Stimulated activated CD4-positive, alpha-beta T cell treated with anti-CD3 and anti-CD28 coated beads, TNF-alpha, amount 100 ng/mL, for 24 hours (primary cell): Measurements from ENCODE around the gene TRAF2.

ENCODE experiments used
- DNase-seq, 3 experiments: peaks; one replicate each; pipeline ENCODE4 v3.0.0-alpha.2; 2020; ENCODE audit warnings: low read depth in 3 of 3

Gene TRAF2

DNA sequence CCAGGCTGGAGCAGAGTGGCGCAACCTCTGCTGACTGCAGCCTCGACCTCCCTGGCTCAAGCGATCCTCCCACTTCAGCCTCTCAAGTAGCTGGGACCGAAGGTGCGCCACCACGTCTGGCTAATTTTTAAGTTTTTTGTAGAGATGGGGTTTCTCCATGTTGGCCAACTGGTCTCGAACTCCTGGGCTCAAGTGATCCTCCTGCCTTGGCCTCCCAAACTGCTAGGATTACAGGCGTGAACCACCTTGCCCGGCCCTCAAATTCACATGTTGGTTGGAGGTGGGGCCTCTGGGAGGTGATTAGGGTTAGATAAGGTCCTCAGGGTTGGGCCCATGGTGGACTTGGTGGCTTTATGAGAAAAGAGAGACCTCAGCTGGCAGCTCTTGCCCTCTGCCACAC lies 75.8 kb downstream of the TRAF2 start:
- no peak for DNase-seq

DNA sequence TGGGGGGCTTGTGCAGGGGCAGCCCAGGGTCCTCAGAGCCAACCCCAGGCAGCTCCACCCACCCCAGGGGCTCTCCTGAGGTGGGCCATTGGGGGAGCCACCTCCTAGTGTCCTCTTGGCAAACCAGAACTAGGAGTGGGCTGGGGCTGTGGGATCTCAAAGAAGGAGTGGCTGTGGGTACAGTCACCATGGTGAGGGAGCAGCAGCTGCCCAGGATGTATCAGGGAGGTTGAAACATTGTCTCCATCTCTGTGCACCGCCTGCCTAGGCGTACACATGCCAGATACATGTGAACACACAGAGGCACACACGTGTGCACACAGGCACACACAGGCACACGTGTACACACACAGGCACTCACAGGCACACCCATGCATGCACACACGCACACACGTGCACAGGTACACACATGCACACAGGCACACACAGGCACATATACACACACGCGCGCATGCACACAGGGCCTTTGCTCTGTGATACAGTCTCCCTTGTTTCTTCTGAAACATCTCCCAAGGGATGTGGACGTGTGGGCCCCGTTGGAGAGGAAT lies 76.5 kb downstream of the TRAF2 start:
- no peak for DNase-seq

DNA sequence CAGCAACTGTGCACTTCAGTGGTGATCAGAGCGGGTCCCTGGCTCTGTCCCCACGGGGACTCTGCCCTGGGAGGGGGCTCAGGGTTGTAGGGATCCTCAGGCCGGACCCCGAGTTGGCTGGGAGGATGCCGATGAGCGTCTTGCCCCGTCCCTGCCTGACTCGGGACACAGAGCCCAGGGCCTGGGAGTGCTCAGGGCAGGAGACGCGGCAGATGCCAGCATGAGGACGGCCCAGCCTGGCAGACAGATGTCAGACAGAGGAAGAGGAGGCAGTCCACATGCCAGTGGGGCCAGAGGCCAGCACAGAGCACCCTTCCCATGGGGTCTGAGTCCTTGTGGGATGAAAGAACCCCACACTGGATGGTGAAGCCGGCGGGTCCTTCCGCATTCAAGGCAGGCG lies 77.0 kb downstream of the TRAF2 start:
- DNase-seq = no peak

DNA sequence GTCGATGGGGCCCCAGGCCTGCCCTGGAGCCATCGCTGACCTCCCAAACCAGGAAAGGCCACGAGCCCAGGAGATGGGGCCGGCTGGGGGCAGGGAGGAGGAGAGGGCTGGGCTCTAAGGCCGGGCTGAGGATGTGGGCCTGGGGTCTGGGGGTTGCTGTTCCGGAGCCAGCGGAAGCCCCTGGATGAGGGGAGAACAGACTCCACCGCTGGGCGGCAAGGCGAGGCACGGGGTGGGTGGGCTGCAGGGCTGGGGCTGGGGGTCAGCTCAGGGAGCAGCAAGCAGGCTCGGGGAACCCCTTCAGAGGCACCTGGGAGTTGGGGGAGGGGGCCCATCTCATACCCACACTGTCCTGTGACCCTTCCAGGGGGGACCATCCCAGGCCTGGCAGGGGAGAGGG lies 77.4 kb downstream of the TRAF2 start:
- DNase-seq = no peak

DNA sequence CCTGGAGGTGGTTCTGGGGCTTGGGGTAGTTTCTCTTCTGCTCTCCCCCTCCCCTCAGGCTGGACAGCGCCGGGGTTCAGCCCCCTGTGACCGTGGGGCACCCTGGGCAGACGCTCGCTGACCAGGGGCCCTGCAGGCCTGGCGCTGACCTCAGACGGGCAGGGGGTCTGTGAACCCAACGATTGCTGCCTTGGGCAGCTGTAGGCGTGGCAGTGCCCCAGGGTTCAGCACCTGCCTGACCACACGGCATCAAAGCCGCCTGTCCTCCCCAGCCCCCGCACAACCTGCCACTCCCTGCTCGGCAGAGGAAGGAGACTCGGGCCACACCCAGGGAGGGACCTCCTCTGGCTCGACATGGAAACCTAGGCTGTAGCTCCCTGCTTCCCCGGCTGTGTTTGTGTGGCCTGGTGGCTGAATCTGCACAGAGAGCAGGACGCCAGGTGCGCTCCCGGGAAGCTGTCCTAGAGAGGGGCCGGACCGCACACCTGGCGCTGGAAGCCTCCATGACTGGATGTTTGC lies 77.9 kb downstream of the TRAF2 start:
- DNase-seq = no peak

DNA sequence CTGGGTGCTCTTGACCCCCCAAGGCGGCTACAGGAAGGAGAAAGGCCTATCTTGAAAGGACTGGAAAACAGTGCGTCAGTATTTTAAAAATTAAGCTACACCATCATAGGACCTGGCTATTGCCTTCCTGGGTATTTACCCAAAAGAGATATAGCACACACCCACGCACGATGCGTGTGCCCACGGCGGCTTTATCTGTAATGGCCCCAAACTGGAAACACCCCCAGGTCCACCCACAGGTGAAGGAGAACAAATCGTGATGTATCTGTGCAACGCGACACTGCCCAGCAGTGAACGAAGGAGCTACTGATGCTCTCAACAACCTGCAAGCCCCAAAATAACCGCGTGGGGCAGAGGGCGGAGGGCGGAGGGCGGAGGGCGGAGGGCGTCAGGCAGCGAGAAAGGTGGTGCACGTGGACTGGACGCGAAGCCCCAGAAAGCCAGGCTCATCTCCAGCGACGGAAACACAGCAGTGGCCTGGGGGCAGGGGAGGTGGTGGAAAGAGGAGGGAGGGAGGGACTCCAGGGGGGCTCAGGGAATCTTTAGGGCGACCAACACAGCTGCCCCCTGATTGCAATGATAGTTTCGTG lies 78.6 kb downstream of the TRAF2 start:
- no peak for DNase-seq

DNA sequence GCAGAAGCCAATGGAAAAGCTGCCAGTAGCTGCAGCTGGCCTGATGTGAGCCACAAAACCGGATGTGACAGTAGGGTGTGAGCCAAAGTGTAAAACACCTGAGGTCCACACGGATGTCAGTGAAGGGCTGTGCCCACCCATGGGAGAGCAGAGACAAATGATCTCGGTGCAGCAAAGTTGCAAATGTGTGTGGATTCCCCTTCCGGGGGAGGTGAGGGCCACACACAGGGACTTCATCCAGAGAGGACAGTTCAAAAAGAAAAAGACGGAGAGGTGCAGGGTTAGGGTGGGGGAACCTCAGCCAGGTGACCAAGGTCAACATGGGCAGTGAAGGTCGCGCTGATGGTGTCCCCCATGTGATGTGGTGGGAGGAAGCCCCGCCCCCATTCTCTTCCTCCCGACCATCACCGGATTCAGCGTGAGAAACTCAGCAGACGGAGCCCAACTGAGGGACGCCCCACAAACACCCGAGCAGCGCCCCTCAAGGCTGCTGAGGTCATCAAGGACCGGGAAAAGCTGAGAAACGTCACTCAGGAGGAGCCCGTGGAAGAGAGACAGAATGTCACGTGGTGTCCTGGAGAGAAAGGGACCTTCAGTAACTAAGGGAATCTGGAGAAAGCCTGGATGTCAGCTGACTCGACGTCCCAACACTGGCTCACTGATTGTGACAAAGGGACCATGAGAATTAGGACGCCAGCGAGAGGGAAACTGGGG lies 79.6 kb downstream of the TRAF2 start:
- no peak for DNase-seq

DNA sequence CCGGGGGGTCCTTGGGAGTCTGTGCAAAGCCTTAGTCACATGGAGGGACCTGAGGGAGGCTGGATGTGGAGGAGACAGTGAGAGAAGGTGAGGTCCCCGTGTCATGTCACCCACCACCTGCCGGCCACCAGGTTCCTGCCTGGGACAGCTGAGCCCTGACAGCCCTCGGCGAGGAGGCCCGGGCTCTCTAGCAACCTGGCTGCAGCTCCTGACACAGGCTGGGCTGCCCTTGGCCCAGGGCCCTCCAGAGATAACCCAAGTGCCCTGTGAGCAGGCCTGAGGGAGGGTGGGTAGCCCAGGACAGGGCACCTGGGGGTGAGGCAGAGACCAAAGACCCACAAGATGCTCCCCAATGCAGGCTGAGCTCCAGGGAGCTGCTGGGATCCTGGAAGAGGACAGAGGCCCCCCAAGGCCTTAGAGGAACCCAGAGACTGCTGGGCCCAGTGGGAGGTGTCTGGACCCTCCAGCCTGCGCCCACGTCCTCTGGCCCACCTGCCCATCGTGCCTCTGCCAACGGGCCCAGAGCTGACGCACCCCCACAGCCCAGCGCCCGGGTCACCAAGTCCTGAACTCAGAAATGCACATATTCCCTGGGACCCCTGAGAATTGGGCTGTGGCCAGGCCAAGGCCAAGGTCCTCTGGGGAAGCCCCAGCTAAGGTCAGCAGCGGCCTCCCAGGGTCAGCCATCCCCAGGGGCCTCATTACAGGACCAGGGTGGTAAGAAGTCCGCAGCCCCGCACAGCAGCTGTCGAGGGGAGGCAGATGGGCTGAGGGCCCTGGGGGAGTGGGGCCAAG lies 82.2 kb downstream of the TRAF2 start:
- DNase-seq = no peak

DNA sequence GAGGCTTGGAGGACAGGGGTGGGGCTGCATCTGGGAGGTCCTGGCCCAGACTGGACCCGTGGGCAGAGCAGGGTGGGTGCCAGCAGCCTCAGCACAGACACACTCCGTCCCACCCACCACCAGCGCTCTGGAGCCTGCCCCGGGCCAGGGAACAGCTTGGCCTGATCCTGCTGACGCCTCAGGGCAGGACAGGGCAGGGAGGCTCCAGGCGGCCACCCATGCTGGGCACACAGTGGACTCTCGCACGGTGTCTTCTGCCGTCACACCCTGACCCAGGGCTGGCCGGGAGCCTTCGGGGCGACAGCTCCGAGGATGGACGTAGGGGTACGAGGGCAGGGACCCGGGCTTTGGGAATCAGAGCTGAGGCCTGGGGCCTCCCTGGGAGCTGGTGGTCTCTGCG lies 82.8 kb downstream of the TRAF2 start:
- DNase-seq = no peak

DNA sequence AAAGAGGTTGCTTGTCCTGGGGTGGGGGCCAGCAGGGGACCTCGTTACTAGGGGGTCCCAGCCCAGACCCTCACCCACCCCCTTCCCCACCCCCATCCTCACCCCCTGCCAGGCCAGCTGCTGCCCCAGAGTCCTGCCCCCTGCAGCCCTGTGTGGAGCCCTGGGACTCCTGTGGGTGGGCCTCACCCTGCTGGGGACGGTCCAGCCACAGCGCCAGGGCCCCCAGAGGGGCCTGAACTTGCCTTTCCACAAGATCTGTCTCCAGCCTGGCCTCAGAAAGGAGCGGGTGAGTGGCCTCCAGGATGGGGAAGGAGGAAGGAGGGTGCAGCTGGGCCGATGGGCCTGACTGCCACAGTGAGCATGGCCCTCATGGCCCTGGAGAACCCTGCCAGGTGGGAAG lies 83.5 kb downstream of the TRAF2 start:
- no peak for DNase-seq

DNA sequence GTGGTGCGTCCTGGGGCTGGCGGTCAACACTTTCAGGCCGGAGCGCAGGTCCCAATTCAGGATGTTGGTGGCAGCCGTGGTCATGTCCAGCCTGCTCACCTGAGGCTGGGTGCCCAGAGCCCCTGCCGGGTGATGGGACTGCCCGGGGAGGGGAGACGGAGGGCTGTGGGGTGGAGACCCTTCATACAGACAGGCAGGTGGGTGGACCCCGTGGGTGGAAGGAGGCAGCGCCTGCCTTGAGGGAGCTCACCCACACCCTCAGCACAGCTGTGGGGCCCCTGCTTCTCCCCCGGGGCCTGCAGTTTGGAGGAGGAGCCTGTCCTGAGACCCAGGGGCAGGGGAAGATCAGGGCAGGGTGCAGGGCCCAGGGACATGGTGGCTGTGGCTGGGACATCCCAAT lies 84.0 kb downstream of the TRAF2 start:
- no peak for DNase-seq

DNA sequence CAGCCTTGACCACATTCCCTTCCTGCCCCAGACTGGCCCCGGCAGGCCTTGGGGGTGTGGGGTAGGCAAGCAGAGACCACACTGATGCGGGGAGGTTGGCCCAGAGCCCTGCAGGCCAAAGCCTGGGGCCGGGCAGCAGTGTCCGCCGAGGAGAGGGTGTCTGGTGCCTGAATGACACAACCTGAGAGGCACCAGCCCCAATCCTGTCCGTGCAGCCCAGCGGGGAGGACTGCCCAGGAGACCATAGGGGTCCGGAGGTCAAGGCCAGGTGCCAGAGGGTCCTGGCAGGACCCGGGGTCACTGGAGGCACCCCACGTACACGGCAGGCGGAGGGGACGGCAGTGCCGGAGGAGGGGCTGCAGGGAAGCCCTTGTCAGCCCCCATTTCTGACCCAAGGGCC lies 85.4 kb downstream of the TRAF2 start:
- no peak for DNase-seq

DNA sequence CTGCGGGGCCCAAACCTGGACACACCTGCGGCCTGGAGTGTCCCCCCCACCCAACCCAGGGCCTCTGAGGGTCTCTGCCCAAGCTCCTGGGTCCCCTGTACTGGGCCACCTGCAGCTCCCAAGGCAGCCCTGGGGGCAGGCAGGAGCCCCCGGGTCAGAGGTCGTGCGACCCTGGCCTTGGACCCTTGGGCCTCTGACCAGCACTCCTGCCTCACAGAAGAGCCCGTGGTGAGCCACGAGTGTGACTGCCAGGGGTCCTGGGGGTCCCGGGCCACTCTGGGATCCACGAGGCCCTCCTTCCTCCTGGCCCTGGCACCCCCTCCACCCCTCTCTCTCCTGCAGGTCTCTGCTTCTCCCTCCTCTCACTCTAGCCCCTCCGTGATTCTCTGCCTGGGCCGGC lies 86.0 kb downstream of the TRAF2 start:
- DNase-seq = no peak

DNA sequence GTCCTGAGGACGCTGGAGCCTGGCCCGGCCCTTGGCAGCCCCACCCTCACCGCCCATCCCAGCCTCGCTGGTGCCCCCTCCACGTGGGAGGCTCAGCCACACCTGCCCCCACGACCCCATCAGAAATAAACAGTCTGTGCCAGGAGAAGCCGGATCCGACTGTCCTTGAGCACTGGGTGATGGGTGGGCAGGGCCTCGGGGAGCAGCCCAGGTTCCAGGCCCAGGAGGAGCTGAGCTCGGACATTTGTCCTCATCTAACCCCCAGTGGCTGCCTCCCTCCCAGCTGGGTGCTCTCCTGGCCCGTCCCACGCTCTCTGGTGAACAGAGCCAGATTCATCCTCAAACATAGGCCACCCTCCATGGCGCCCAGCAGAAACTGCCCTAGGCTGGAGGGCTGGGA lies 86.4 kb downstream of the TRAF2 start:
- no peak for DNase-seq

DNA sequence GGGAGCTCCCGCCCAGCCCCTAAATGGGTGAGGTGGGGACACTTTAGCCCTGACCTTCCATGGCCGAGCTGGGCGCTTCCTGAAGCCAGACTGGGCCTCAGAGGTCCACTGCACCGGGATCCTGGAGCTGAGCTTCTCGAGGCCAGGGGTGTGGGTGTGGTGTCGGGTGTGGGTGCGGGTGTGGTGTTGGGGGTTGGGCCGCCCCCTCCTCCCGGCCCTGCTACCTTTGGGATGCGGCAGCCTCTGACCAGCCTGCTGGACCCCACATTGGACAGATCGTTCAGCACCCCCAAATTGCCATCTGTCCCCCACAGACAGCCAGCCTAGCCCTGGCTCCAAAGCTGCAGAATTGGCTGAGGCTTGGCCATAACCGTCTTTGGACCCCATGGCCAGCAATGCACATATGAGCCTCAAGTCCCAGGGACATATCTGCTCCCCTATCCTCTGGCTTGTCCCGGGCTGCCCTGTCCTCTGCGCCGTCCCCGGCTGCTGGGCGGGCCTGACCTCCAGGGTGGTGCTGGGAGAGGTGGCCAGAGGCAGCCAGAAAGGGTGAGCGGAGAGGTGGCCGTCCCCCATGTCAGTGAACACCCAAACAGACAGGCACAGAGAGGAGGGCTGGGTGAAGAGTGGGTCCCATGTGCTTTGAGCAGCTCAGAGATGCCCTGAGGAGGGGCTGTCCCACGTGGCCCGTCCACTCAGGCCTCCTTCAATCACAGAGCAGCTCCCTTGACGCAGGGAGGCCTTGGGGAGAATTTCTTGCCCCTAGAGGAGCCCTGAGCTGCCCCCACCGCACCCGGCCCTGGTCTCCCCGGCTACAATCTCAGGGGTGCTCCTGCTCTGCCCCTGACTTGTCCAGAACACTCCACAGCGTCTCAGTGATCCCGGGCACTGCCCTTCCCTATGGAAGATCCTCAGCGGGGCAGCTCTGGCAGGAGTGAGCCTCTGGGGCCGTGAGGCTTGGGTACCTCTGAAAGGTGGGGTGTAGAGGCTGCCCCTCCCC lies 87.6 kb downstream of the TRAF2 start:
- no peak for DNase-seq

DNA sequence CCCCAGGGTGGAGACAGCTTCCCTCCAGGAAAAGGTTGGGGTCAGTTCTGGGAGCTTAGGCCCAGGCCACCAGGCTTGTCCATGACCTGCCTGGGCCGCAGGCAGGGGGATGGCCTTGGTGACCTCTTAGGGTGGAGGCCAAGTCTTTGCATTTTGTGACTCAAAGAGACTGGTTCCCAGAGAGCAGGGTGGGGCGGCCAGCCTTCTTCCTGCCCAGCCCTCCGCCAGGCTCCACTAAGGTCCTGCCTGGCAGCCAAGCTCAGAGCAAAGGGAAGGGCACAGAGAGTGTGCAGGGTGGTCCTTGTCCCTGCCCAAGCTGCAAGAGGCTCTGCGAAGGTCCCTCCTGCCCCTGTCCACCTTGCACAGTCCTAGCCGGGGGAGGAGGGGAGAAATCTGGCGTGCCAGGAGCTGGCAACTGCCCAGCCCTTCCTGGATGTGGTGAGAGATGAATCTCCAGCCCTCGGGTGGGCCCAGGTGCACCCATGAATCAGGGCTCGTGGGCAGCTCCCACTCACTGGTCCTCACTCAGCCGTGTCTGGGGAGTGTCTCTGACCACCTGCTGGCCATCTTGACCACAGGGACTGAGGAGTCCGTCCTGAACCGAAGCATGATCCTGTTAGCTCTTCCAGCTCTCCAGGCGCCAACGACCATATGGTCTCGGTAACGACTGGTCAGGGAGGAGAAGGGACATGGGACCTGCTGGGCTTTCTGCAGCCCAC lies 88.7 kb downstream of the TRAF2 start:
- DNase-seq = no peak

DNA sequence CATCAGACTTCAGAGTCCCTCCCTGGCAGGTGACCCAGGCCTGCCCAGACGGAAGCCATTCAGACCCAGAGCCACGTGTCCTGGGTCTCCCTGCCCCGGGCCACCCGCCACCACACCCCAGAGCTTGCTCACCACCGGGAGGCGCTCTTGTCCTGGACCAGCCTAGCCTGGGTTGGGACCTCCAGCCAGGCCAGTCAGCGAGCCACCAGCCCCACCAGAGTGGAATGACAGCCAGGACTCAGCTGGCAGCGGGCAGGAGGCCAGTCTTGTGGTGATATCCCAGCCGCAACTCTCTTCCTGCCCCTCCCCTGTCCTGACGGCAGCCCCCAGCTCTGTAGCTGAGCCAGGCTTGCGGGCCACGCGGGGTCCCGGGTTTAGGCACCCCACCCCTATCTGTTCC lies 89.3 kb downstream of the TRAF2 start:
- no peak for DNase-seq
